Head of caudate nucleus (tissue), 42 donors: ENCODE data around the gene PTPRG.

ENCODE experiments used
- DNase-seq, 42 donors: peaks; one replicate each; pipeline versions ENCODE4 v3.0.0 to v3.0.0-alpha.2; 2020 to 2021; ENCODE audit warnings: mixed read lengths in 7 of 42
- intact Hi-C: fragments of 100-400 bp; cut with DNase I; formaldehyde crosslinking; loops from one replicate; pipeline ENCODE4 v1.15.0; 2022

Gene PTPRG

DNA sequence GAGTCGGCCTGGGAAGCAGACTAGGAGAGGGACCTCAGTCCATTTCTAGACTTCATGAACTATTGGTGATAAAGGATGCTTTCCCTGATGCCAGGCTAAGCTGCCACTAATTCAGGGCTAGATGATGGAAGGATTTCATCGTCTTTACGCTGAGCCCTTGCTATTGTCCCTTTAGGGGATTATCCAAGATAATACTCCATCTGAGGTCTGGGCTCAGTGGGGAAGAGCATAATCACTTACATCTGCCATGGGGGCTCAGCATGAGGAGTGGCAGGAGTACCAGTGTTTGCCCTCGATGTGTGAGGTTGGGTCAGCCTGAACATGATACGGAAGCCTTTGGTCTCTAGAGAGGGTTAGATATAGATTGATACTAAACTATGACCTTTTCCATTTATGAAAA is 47.3 kb downstream of the PTPRG start:
- no peak for DNase-seq
- intact Hi-C loops, result no loop called here

DNA sequence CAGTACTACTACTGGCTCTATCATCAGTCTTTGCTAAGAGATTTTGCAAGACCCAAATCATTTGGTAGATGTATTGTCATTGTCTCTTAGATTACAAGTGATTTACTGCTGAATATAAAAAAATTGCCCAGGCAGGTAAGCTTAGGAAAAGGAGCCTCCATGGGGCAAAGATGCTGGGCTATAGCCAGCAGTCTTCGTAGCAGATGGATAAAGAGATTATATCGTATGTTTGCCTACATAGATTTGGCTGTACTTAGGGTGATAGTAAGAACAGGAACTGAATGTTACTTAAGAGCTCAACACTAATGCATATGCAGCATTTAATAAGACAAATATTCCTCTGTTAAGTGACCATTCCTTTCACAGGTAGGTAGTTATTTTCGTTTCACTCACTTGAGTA is 48.9 kb downstream of the PTPRG start:
- intact Hi-C loops, result no loop called here

DNA sequence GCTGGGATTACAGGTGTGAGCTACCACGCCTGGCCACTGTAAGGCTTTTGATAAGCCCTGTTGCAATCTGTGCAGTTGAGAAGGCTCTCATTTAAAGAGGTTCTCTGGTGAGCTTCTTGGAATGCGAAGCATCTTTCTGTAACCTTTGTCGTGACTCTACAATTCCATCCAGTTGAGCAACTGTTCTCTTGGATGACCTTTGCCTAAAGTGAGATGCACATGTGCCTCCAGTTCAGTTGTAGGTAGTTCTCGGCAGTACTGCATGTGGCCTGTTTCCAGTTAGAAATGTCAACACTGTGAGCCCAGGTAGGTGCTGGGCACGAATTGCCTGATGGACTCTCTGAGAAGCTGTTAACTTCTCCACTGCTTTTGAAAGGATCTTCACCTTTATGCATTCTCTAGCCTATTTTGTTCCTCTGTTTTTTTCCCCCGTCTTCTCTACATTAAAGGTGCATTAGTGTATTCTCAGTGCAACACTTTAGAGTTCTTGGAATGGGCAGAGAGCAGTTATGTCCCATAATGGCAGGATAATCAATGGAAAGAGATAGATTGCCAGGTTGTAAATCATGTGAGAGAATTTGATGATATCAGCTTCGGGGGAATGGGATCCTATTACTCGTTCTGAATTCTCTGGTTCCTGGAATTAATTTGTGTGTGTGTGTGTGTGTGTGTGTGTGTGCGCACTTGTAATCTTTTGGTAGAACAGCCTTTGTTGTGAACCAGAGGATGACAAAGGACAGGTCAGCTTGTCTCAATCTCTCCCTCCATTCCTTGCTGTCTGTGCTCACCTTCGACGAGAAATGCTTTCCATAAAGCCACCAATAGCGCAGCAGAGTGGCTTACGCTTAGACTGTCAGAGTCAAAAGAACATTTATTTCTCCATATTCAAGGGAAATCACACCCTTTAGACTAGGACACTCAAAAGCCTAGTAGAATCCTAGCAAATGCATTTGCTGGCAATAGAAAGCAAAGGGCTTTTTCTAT is 51.1 kb downstream of the PTPRG start:
- intact Hi-C loops, result no loop called here

More for the DNA sequence above, 48.9 kb downstream of the PTPRG start:
- DNase-seq, result no peak

DNA sequence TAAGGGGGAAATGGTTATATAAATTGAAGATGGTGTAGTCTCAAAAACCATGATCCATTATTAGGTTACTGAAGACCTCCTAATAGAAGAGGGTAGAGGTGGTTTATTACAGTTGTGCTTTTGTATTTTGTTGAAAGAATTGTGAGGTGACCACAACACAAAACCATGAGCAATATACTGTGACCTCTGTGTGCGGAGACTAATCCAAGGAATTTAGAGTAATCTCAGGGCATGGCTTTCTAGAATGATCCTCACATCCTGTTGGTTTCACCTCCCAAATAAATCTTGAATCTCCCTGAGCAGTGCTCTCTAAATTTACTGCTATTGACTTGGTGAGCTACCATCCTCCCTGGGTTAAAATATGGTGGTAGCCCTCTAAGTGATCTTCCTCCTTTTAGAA is 52.3 kb downstream of the PTPRG start:
- no peak for DNase-seq

More for the DNA sequence above, 51.1 kb downstream of the PTPRG start:
- DNase-seq, result no peak

DNA sequence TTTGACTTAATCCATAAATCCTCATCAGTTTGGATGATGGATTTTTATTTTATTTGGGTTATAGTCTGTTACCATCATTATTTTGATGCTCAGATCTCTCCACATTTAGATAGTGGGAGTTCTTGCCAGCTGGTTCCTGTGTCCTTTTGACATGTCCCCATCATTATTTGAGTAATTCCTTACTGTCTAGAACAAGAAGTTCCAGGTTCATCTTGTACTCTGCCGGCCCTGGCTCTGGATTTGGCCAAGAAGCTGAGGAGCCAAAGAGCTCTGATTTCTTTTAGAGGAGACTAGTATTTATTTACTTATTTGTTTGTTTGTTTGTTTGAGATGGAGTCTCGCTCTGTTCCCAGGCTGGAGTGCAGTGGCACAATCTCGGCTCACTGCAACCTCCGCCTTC is 54.3 kb downstream of the PTPRG start:
- DNase-seq, result no peak
- intact Hi-C loops, result no loop called here

More for the DNA sequence above, 52.3 kb downstream of the PTPRG start:
- intact Hi-C loops, result no loop called here

DNA sequence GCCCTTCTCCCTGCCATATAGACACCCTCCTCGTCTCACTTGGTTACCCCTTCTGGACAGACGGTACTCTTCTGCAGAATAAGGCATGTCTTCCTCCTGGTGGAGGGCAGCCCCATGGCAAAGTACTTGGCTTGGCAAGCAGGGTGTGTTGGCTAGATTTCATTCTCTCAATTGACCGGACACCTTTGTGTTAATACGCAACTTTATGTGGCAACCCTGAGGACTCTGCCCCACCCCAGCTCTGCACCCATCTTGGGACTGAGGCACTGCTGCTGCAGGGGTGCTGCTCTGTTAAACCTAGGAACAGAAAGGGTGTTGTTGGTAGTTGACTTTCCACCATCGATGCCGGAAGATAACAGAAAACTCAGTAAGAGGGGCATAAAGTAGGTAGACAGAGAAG is 55.2 kb downstream of the PTPRG start:
- intact Hi-C loops, result no loop called here
- DNase-seq, result no peak

DNA sequence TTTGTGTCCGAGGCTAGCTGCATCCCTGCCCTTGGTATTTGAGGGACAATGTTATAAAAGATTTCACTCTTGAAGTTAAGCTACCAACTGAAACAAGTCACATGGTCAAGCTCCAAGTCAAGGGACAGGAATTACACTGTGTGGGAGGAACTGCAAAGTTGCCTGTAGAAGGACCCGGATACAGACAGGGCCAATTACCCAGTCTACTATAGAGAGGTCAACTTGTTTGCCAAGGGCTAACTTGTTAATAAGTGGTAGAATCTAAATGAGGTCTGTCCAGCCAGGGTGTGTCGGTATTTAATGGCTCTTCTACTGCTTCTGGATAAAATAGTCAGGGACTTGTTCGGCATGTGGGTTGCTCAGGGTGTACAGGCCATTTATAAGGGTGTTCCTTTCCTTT is 55.7 kb downstream of the PTPRG start:
- intact Hi-C loops, result no loop called here

DNA sequence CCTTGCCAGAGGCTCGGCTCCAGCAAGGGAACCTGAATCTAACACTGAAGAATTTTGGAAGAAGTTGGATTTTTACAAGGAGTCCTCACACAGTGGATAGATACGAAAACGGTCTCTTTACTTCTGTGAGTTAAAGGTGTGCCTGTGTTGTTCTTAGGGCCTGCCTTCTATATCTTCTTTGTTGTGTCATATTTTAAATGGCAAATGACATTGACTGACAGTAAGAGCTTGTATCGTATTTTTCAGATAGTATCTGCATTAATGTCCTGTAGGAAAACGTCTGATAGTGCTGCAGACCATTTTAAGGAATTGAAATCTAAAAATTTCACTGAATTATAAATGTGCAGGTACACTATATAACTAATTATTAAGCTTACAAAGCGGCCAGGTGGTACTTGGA is 56.3 kb downstream of the PTPRG start:
- intact Hi-C loops, result no loop called here
- DNase-seq, result no peak

More for the DNA sequence above, 55.7 kb downstream of the PTPRG start:
- no peak for DNase-seq

DNA sequence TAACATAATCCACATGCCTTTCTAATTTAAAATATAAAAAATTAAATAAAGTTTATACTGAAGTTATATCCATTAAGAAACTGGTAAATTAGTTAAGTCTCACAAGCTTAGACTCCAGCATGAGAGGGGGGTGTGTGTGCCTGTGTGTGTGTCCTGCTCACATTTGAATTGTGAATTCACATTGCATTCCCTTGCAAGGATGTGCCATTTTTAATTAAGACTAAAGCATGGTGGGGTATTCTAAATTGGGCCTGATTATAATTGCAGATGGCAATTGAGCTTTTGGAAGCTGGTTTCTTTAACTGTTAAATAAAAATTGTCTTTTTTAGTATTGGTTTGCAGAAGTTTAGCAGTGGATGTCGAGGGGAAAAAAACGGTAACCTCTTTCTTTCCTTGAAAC is 56.9 kb downstream of the PTPRG start:
- intact Hi-C loops, result no loop called here
- DNase-seq, result no peak

DNA sequence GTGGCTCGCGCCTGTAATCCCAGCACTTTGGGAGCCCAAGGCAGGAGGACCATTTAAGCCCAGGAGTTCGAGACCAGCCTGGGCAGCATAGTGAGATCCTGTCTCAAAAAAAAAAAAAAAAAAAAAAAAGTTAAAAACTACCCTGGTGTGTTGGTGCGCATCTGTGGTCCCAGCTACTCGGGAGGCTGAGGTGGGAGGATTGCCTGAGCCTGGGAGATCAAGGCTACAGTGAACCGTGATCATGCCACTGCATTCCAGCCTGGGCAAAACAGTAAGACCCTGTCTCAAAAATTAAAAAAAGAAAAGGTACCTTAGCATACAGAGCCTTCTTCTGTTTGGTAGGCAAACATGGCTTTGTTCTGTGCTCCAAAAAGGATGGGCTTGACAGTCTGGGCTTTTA is 57.5 kb downstream of the PTPRG start:
- intact Hi-C loops, result no loop called here
- DNase-seq, result no peak

DNA sequence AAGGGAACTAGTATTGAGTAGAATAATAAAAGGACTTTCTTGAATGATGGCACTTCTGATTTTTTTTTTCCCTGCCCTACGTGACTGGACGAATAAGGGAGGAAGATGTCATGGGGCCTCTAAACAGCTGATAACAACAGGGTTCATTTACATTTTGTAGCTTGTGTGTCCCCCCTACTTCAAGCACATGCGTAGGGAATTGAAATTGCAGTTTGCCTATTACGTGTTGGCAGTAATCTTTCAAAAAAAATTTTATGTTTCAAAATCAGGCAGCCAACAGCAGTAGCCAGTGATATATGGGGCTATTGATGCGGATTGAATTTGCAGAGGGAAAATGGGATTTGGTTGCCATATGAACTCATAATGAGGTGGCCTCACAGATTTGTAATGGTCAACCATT is 58.7 kb downstream of the PTPRG start:
- no peak for DNase-seq
- intact Hi-C loops, result no loop called here

DNA sequence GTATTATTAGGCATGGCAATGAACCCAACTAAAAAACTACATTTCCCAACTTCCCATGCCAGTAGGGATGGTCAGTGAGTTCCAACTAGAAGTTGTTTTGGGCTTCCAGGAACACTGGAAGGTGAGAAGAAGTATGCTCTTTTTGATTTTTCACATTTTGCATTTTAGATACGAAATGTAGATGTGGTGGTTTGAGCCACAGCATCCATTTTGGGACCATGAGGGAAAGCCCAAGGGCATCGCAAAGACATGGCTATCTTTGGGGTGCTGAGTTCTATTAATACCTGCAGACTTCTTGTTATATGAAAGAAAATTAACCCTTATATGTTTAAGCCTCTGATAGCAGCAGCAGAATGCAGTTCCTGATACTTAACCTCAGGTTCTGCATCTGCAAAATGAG is 62.9 kb downstream of the PTPRG start:
- no peak for DNase-seq
- intact Hi-C loops, result no loop called here

DNA sequence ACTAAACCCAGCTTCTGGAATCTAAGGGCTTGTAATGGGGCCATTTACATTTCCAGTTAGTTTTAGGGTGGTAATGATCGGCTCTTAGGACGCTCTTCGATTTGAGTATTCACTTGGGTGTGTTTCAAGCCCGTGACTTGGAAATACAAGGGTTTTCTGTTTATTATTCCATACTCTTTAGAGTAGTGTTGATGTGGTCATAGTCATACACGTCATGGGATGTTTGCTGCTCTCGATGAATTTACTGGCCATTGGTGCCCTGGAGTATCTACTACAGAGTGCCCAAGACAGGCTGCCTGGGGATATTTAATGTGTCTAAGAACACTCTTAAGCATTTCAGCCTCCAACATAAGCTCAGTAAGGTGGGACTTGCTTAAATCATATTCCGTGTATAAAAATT is 64.1 kb downstream of the PTPRG start:
- DNase-seq, result no peak
- intact Hi-C loops, result no loop called here

DNA sequence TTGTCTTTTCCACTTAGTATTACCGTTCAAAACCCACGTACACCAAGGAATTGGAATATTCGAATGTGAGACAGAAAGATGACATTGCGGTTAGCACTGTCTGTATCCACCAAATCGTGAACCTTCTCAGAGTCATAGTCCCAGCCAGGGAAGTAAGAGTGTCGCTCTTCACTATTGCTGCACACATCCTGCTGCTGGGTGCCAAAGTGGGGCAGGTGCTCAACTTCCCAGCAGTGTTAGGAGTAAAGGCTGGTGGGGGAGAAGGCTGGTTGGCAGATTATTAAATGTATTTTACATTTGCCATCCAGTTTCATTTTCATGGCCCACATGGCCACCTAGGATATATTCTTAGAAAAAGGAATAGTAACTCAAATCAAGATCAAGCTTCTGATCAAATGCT is 65.1 kb downstream of the PTPRG start:
- DNase-seq, result no peak
- intact Hi-C loops, result no loop called here

DNA sequence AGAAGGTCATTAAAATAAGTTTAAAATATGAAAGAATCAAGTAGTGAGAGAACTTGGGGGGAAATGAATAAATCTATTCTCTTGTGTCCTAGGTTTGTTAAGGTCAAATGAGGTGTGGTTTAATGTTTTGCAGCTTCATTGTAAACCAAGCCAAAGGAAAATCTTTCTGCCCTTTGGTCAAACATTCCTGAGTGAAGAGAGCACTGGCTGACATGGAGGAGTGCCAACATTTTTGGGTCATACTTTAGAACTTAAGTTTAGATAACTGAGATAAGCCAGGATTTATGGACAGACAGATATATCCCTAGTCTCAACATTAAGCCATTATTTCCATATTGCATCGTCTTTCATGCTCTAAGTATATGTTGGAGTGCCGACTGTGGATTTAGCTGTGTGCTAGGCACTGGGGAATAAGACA is 66.4 kb downstream of the PTPRG start:
- intact Hi-C loops, result no loop called here
- DNase-seq, result no peak

DNA sequence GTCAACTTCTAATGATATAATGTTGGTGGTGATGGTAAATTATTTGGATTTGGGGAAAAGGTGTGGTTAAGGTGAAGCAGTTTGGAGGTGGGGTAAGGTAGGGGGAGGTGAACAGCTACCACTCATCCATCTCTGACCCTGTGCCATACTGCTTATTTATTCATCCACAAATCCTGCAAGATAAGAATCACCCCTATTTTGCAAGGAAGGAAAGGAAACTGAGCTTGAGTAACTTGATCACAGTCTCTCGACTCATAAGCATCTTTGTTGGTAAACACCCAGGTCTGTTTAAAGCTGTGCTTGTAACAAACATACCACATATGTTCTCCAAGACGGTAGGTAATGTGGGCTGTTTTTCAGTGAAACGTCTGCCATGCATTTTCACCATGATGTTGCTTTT is 67.3 kb downstream of the PTPRG start:
- DNase-seq, result no peak
- intact Hi-C loops, result no loop called here

DNA sequence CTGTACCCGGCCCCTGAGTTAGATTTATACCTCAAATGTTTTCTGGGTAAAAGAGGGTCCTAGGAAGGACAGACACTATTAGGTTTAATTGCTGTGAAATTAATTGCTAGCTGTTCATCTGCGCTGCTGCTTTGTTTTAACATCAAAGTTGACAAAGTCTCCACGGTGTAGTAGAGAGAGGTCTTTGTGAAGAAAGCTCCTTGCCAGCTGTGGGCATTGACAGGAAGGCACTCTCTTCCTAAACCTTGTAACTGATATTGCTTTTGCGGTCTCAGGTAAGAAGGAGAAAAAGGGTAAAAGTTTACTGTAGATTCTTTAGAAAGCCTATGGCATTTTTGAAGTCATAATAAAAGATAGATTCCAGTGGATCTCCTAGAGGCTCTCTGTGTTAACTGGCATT is 68.1 kb downstream of the PTPRG start:
- intact Hi-C loops, result no loop called here
- no peak for DNase-seq

DNA sequence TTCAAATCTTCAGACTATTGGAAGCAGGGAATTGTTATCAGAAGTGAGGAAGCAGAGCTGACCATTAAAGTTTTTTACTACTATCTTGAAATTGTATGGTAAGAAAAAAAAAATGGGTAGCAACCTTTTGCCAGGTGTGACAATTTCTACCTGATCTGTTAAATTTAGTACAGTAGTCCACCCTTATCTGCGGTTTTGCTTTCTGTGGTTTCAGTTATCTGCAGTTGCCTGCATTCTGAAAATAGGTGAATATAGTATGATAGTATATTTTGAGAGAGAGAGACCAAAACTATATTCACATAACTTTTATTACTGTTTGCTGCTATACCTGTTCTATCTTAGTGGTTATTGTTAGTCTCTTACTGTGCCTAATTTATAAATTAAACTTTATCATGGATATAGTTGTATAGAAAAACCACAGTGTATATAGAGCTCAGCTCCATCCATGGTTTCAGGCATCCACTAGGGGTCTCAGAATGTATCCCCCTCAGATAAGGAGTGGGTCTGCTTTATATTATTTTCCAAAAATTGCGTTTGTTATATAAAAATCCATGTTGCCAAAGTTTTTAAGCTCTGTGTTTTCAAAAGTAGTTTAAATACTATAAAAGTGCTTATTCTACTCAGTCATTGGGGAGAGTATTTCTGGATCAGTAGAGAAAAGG is 69.9 kb downstream of the PTPRG start:
- intact Hi-C loops, result no loop called here
- no peak for DNase-seq

DNA sequence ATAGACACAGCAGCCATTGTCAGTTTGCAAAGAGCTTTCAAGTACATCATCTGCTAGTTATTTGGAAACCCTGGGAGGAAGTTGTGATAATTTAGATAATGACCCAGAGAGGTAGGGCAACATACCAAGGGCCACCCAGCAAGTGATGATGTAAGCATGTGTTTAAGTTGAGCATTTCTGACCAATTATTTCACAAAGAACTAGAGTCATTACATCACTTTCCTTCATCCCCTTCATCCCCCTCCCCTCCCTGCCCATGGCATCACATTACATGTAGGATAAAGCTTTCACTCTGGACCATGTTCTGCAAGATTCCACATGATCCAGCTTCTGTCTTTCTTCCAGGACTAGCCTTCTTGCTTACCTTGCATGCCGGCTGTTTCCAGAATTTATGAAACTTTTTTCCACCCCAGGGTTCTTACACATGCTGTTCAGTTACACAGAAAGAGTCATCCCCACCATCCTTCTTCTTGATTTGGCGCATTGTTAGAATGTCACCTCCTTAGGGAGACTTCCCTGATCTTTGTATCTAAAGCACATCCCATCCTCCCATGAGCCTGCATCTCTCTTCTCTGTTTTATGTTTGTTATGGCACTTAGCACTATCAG is 71.3 kb downstream of the PTPRG start:
- intact Hi-C loops, result no loop called here
- no peak for DNase-seq

DNA sequence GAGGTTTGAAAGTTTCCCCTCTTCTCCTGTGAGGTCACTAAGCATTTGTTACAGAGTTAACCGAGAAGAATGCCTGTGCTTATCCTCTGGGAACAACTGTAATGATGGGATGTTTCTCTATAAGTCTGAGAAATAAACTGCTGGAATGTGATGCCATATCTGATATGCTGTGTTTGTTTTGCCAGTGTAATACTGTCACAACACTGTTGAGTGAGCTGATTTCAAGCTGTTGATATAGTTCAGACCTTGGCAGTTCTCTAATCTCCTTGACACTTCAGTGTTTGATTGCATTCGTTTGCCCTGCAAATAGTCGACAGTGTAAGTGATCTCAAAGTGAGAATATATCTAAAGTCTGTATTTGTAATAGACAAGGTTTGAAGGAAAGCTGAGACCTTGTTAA is 73.3 kb downstream of the PTPRG start:
- intact Hi-C loops, result no loop called here

More for the DNA sequence above, 73.3 kb downstream of the PTPRG start:
- no peak for DNase-seq
